Measurements from ENCODE around the gene PTPN14.

PTPN14 gene

GRCh38 chr1:214544791-214545190, 6.6 kb downstream of the PTPN14 start:
- no peaks in the 10 kb centered on the region for H3K27me3 ChIP-seq (ENCODE audit: insufficient read depth, low read length, poor library complexity)
- peaks cover 87% of the 10 kb centered on the region for H3K79me2 ChIP-seq (ENCODE audit: control insufficient read depth, insufficient read depth, low read length)
- H3K56ac ChIP-seq (ENCODE audit: low read length), result no peak overlapping the region
- no peaks in the 10 kb centered on the region for H3K36me3 ChIP-seq (ENCODE audit: control insufficient read depth, insufficient read depth, low read length)
- no peak overlapping the region for H4K8ac ChIP-seq (ENCODE audit: low read depth, low read length)
- H2BK5ac ChIP-seq (ENCODE audit: low read length), result no peak overlapping the region
- no peak overlapping the region for H3K4me2 ChIP-seq (ENCODE audit: low read length)
- no peak overlapping the region for H3K18ac ChIP-seq (ENCODE audit: low read length)
- H3K4ac ChIP-seq (ENCODE audit: low read depth, low read length), result no peak overlapping the region
- no peak overlapping the region for H2BK15ac ChIP-seq (replicated peaks; ENCODE audit: low read depth)
- WGBS (ENCODE audit: extremely low coverage, insufficient coverage, low lambda C conversion rate), result no CpG with 5 or more reads among the region's 1 CpG
- H3K79me1 ChIP-seq (ENCODE audit: low read length), result peaks cover 12% of the 10 kb centered on the region
- H3K4me1 ChIP-seq (ENCODE audit: control insufficient read depth, low read depth, low read length), result peaks cover 27% of the 10 kb centered on the region
- no peak overlapping the region for H3K27ac ChIP-seq (ENCODE audit: low read depth, low read length)
- H3K23ac ChIP-seq (ENCODE audit: low read length), result no peak overlapping the region
- H3K9ac ChIP-seq (ENCODE audit: low read length), result no peak overlapping the region
- DNase-seq, result no peak
- no peak overlapping the region for H2BK120ac ChIP-seq (ENCODE audit: low read depth, low read length)
- no peak overlapping the region for H4K5ac ChIP-seq (ENCODE audit: low read length)
- no peak overlapping the region for H2AK5ac ChIP-seq (ENCODE audit: low read length)
- H3K4me3 ChIP-seq (ENCODE audit: low read length), result no peak overlapping the region

DNA sequence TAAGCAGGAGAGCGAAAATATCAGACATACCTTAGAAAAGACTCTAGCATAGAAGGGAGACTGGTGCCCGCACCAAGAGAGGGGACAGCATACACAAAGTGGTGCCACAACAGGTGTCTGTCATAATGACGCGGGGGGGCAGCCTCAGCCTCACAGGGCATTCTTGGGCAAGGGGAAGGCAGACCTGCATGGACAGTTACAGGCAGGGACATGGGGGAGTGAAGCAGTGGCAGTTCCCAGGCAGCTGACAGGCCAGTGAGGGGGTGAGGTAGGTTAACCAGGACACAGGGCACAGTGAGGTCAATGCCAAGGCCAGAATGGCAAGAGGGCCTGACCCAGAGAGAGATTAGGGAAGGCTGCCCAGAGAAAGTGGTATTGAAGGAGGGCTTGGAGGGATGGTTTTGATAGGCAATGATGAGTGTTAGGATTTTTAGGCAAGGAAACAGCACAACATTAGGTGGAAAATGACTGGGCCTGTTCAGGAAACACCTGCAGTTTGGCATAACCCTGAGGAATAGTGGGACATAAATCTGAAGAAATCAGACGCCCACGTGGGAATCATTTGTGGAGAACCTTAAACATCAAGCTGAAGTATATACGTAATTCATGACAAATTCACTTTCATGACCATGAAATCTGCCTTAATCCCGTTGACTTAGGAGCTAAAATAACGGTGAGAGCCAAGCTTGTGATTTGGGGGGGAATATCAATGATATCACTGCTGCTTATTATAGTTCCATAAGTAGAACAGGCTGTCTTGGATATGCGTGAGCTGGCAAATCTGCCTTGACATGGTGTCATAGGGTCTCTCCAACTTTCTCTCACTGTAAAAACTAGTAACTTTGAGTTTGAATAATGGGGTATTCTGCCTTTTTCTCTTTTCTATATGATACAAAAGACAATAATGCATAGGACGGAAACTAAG, 8.9 kb downstream of the PTPN14 start:
- Histone ChIP-seq H3K4me2 (ENCODE audit: low read length) (no peak overlapping the region), H4K8ac (ENCODE audit: low read depth, low read length) (no peak overlapping the region), H3K4me3 (ENCODE audit: low read length) (no peak overlapping the region), H2BK5ac (ENCODE audit: low read length) (no peak overlapping the region), H3K4me1 (ENCODE audit: control insufficient read depth, low read depth, low read length) (peaks cover 18% of the 10 kb centered on the region), H2BK120ac (ENCODE audit: low read depth, low read length) (no peak overlapping the region), H3K56ac (ENCODE audit: low read length) (no peak overlapping the region), H2BK15ac (replicated peaks; ENCODE audit: low read depth) (no peak overlapping the region), H3K23ac (ENCODE audit: low read length) (no peak overlapping the region), H3K79me2 (ENCODE audit: control insufficient read depth, insufficient read depth, low read length) (peaks cover 80% of the 10 kb centered on the region), H3K9ac (ENCODE audit: low read length) (no peak overlapping the region), H3K27me3 (ENCODE audit: insufficient read depth, low read length, poor library complexity) (no peaks in the 10 kb centered on the region), H2AK5ac (ENCODE audit: low read length) (no peak overlapping the region), H3K36me3 (ENCODE audit: control insufficient read depth, insufficient read depth, low read length) (no peaks in the 10 kb centered on the region), H3K18ac (ENCODE audit: low read length) (no peak overlapping the region), H3K27ac (ENCODE audit: low read depth, low read length) (no peak overlapping the region), H3K4ac (ENCODE audit: low read depth, low read length) (no peak overlapping the region), H3K79me1 (ENCODE audit: low read length) (peaks cover 12% of the 10 kb centered on the region), H4K5ac (ENCODE audit: low read length) (no peak overlapping the region)
- no peak for DNase-seq
- no CpG with 5 or more reads among the region's 11 CpGs for WGBS (ENCODE audit: extremely low coverage, insufficient coverage, low lambda C conversion rate)

DNA sequence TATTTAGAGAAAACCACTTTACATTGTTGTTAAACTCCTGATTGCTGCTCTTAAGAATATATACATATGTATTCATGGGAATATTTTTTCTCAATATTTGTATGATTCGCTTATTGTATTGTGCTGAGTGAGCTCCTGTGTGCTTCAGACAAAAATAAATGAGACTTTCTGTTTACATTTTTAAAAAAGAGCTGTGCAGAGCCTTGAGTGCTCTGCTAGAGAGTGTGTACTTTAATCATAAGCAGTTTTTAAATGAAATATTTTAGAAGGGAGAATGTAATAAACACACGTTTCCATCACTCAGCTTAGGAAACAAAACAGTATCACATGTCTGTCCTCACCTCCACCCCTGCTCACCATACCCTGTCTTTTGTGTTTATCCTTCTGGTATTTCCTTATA, 9.7 kb downstream of the PTPN14 start:
- no peaks in the 10 kb centered on the region for H3K36me3 ChIP-seq (ENCODE audit: control insufficient read depth, insufficient read depth, low read length)
- no peak overlapping the region for H3K4me2 ChIP-seq (ENCODE audit: low read length)
- H3K4me3 ChIP-seq (ENCODE audit: low read length), result no peak overlapping the region
- DNase-seq, result no peak
- peaks cover 13% of the 10 kb centered on the region for H3K4me1 ChIP-seq (ENCODE audit: control insufficient read depth, low read depth, low read length)
- no peak overlapping the region for H2AK5ac ChIP-seq (ENCODE audit: low read length)
- no peak overlapping the region for H3K4ac ChIP-seq (ENCODE audit: low read depth, low read length)
- H3K79me2 ChIP-seq (ENCODE audit: control insufficient read depth, insufficient read depth, low read length), result peaks cover 78% of the 10 kb centered on the region
- no peak overlapping the region for H3K27ac ChIP-seq (ENCODE audit: low read depth, low read length)
- H3K56ac ChIP-seq (ENCODE audit: low read length), result no peak overlapping the region
- H4K8ac ChIP-seq (ENCODE audit: low read depth, low read length), result no peak overlapping the region
- H4K5ac ChIP-seq (ENCODE audit: low read length), result no peak overlapping the region
- H2BK5ac ChIP-seq (ENCODE audit: low read length), result no peak overlapping the region
- no peak overlapping the region for H2BK120ac ChIP-seq (ENCODE audit: low read depth, low read length)
- H3K23ac ChIP-seq (ENCODE audit: low read length), result no peak overlapping the region
- H3K27me3 ChIP-seq (ENCODE audit: insufficient read depth, low read length, poor library complexity), result no peaks in the 10 kb centered on the region
- WGBS (ENCODE audit: extremely low coverage, insufficient coverage, low lambda C conversion rate), result no CpG with 5 or more reads among the region's 2 CpGs
- H3K9ac ChIP-seq (ENCODE audit: low read length), result no peak overlapping the region
- no peak overlapping the region for H2BK15ac ChIP-seq (replicated peaks; ENCODE audit: low read depth)
- H3K79me1 ChIP-seq (ENCODE audit: low read length), result peaks cover 9% of the 10 kb centered on the region
- no peak overlapping the region for H3K18ac ChIP-seq (ENCODE audit: low read length)

GRCh38 chr1:214541206-214541605, 10.2 kb downstream of the PTPN14 start:
- no peak for DNase-seq
- WGBS (ENCODE audit: extremely low coverage, insufficient coverage, low lambda C conversion rate), result no CpG with 5 or more reads among the region's 2 CpGs
- Histone ChIP-seq H2BK5ac (ENCODE audit: low read length) (no peak overlapping the region), H4K5ac (ENCODE audit: low read length) (no peak overlapping the region), H2BK15ac (replicated peaks; ENCODE audit: low read depth) (no peak overlapping the region), H3K4me2 (ENCODE audit: low read length) (no peak overlapping the region), H3K27me3 (ENCODE audit: insufficient read depth, low read length, poor library complexity) (no peaks in the 10 kb centered on the region), H3K23ac (ENCODE audit: low read length) (no peak overlapping the region), H3K4me1 (ENCODE audit: control insufficient read depth, low read depth, low read length) (peaks cover 13% of the 10 kb centered on the region), H3K9ac (ENCODE audit: low read length) (no peak overlapping the region), H3K4ac (ENCODE audit: low read depth, low read length) (no peak overlapping the region), H4K8ac (ENCODE audit: low read depth, low read length) (no peak overlapping the region), H3K79me2 (ENCODE audit: control insufficient read depth, insufficient read depth, low read length) (peaks cover 76% of the 10 kb centered on the region), H3K4me3 (ENCODE audit: low read length) (no peak overlapping the region), H3K18ac (ENCODE audit: low read length) (no peak overlapping the region), H2AK5ac (ENCODE audit: low read length) (no peak overlapping the region), H3K27ac (ENCODE audit: low read depth, low read length) (no peak overlapping the region), H3K79me1 (ENCODE audit: low read length) (peaks cover 9% of the 10 kb centered on the region), H3K56ac (ENCODE audit: low read length) (peak overlapping the region; percentile 20), H3K36me3 (ENCODE audit: control insufficient read depth, insufficient read depth, low read length) (no peaks in the 10 kb centered on the region), H2BK120ac (ENCODE audit: low read depth, low read length) (no peak overlapping the region)

- Histone ChIP-seq H3K9ac (ENCODE audit: low read length) (no peak overlapping the region), H3K56ac (ENCODE audit: low read length) (no peak overlapping the region), H2BK5ac (ENCODE audit: low read length) (no peak overlapping the region), H3K18ac (ENCODE audit: low read length) (no peak overlapping the region), H3K4me2 (ENCODE audit: low read length) (no peak overlapping the region), H3K36me3 (ENCODE audit: control insufficient read depth, insufficient read depth, low read length) (no peaks in the 10 kb centered on the region), H2AK5ac (ENCODE audit: low read length) (no peak overlapping the region), H3K4ac (ENCODE audit: low read depth, low read length) (no peak overlapping the region), H3K79me1 (ENCODE audit: low read length) (peaks cover 9% of the 10 kb centered on the region), H2BK120ac (ENCODE audit: low read depth, low read length) (no peak overlapping the region), H2BK15ac (replicated peaks; ENCODE audit: low read depth) (no peak overlapping the region), H3K4me1 (ENCODE audit: control insufficient read depth, low read depth, low read length) (peaks cover 7% of the 10 kb centered on the region), H3K27me3 (ENCODE audit: insufficient read depth, low read length, poor library complexity) (no peaks in the 10 kb centered on the region), H3K27ac (ENCODE audit: low read depth, low read length) (no peak overlapping the region), H3K23ac (ENCODE audit: low read length) (no peak overlapping the region), H4K8ac (ENCODE audit: low read depth, low read length) (no peak overlapping the region), H3K4me3 (ENCODE audit: low read length) (no peak overlapping the region), H3K79me2 (ENCODE audit: control insufficient read depth, insufficient read depth, low read length) (peaks cover 73% of the 10 kb centered on the region), H4K5ac (ENCODE audit: low read length) (no peak overlapping the region)
- no peak for DNase-seq
- WGBS (ENCODE audit: extremely low coverage, insufficient coverage, low lambda C conversion rate), result no CpG with 5 or more reads among the region's 5 CpGs
These were observed 11.1 kb downstream of the PTPN14 start for GRCh38 chr1:214540324-214540723.
